ENCODE results near the gene UNC50. TPM values are rescaled to one million over a fixed set of nuclear protein-coding genes. Genes with fewer than 3 reads are reported as not detected.
A peak's percentile ranks its signal among the peaks of the same experiment; 100 is the strongest.

The UNC50 gene
- total and polyA plus RNA-seq, 5 donors from 2014 or later, result 17.8 to 58.6 (median 46.7) TPM

- no peaks in the 10 kb centered on the region for H3K27me3 Mint-ChIP-seq
- H3K27me3 ChIP-seq (ENCODE audit: control insufficient read depth, insufficient read depth, low read length), result no peaks in the 10 kb centered on the region
- no peaks in the 10 kb centered on the region for H3K9me3 ChIP-seq (ENCODE audit: control insufficient read depth in 2 of 2, low read length in 2 of 2)
- ATAC-seq (ENCODE audit: low read depth in 2 of 2) (no peak), DNase-seq (no peak)
- H3K4me3 Mint-ChIP-seq, result no peak overlapping the region
- peaks cover 46% of the 10 kb centered on the region for H3K36me3 Mint-ChIP-seq
- H3K4me3 ChIP-seq (ENCODE audit: low read depth, low read length), result no peak overlapping the region
- H3K36me3 ChIP-seq (ENCODE audit: control insufficient read depth, insufficient read depth, low read length), result peaks cover 47% of the 10 kb centered on the region
- H3K27ac Mint-ChIP-seq, result no peak overlapping the region
- H3K4me1 Mint-ChIP-seq, result peaks cover 30 to 43% (median 37%) of the 10 kb centered on the region in 4 donors
- H3K4me1 ChIP-seq (ENCODE audit: control insufficient read depth, insufficient read depth, low read length, poor library complexity, severe bottlenecking), result peaks cover 12% of the 10 kb centered on the region
- H3K27ac ChIP-seq (ENCODE audit: insufficient read depth, low read length, poor library complexity, severe bottlenecking), result no peak overlapping the region
- peaks cover 0 to 10% (median 0%) of the 10 kb centered on the region in 7 donors for H3K9me3 Mint-ChIP-seq
Observed at GRCh38 chr2:98647636-98648035, 39.2 kb downstream of the UNC50 start.

GRCh38 chr2:98648451-98648850 lies 40.1 kb downstream of the UNC50 start:
- Histone ChIP-seq H3K27me3 (ENCODE audit: control insufficient read depth, insufficient read depth, low read length) (no peaks in the 10 kb centered on the region), H3K4me3 (ENCODE audit: low read depth, low read length) (no peak overlapping the region), H3K27ac (ENCODE audit: insufficient read depth, low read length, poor library complexity, severe bottlenecking) (no peak overlapping the region), H3K9me3 (ENCODE audit: control insufficient read depth in 2 of 2, low read length in 2 of 2) (no peaks in the 10 kb centered on the region), H3K4me1 (ENCODE audit: control insufficient read depth, insufficient read depth, low read length, poor library complexity, severe bottlenecking) (peaks cover 18% of the 10 kb centered on the region), H3K36me3 (ENCODE audit: control insufficient read depth, insufficient read depth, low read length) (peaks cover 39% of the 10 kb centered on the region)
- Mint-ChIP-seq H3K9me3 (peaks cover 0 to 10% (median 0%) of the 10 kb centered on the region in 7 donors), H3K4me1 (peaks cover 35 to 51% (median 44%) of the 10 kb centered on the region in 4 donors), H3K4me3 (no peak overlapping the region), H3K27me3 (no peaks in the 10 kb centered on the region), H3K27ac (no peak overlapping the region), H3K36me3 (peaks cover 46% of the 10 kb centered on the region)
- no peak for DNase-seq
- ATAC-seq (ENCODE audit: low read depth in 2 of 2), result no peak

GRCh38 chr2:98649135-98649991 lies 41.0 kb downstream of the UNC50 start:
- peak overlapping the region; percentile 4 for H3K4me3 ChIP-seq (ENCODE audit: low read depth, low read length)
- no peaks in the 10 kb centered on the region for H3K27me3 Mint-ChIP-seq
- H3K4me1 ChIP-seq (ENCODE audit: control insufficient read depth, insufficient read depth, low read length, poor library complexity, severe bottlenecking), result peaks cover 27% of the 10 kb centered on the region
- H3K27ac Mint-ChIP-seq, result peak overlapping the region; percentile 43 to 70 (median 62)
- peaks cover 45% of the 10 kb centered on the region for H3K36me3 Mint-ChIP-seq
- DNase-seq (peak; percentile 69 to 90 (median 82)), ATAC-seq (ENCODE audit: low read depth in 2 of 2) (peak; percentile 93 to 98)
- H3K9me3 ChIP-seq (ENCODE audit: control insufficient read depth in 2 of 2, low read length in 2 of 2), result no peaks in the 10 kb centered on the region
- peaks cover 42 to 59% (median 52%) of the 10 kb centered on the region in 4 donors for H3K4me1 Mint-ChIP-seq
- peaks cover 0 to 10% (median 0%) of the 10 kb centered on the region in 7 donors for H3K9me3 Mint-ChIP-seq
- H3K4me3 Mint-ChIP-seq, result peak overlapping the region; percentile 0 to 50 (median 30)
- H3K27me3 ChIP-seq (ENCODE audit: control insufficient read depth, insufficient read depth, low read length), result no peaks in the 10 kb centered on the region
- peaks cover 31% of the 10 kb centered on the region for H3K36me3 ChIP-seq (ENCODE audit: control insufficient read depth, insufficient read depth, low read length)
- H3K27ac ChIP-seq (ENCODE audit: insufficient read depth, low read length, poor library complexity, severe bottlenecking), result no peak overlapping the region

- H3K9me3 Mint-ChIP-seq, result peaks cover 0 to 10% (median 0%) of the 10 kb centered on the region in 7 donors
Observed at GRCh38 chr2:98649992-98650375, 41.6 kb downstream of the UNC50 start.

GRCh38 chr2:98650998-98651397 lies 42.6 kb downstream of the UNC50 start:
- no peak for DNase-seq
- H3K9me3 Mint-ChIP-seq, result peaks cover 0 to 10% (median 0%) of the 10 kb centered on the region in 7 donors
- ATAC-seq (ENCODE audit: low read depth in 2 of 2), result no peak
- peak overlapping the region; percentile 21 for H3K4me3 ChIP-seq (ENCODE audit: low read depth, low read length)
- H3K36me3 ChIP-seq (ENCODE audit: control insufficient read depth, insufficient read depth, low read length), result peaks cover 33% of the 10 kb centered on the region
- H3K27me3 Mint-ChIP-seq, result no peaks in the 10 kb centered on the region
- peaks cover 58% of the 10 kb centered on the region for H3K36me3 Mint-ChIP-seq
- H3K4me3 Mint-ChIP-seq, result peak overlapping the region in 1 of 4 donors; percentile 88
- H3K4me1 Mint-ChIP-seq, result peaks cover 47 to 72% (median 65%) of the 10 kb centered on the region in 4 donors
- no peaks in the 10 kb centered on the region for H3K9me3 ChIP-seq (ENCODE audit: control insufficient read depth in 2 of 2, low read length in 2 of 2)
- H3K27ac Mint-ChIP-seq, result peak overlapping the region in 2 of 3 donors; percentile 70 to 88
- peaks cover 42% of the 10 kb centered on the region for H3K4me1 ChIP-seq (ENCODE audit: control insufficient read depth, insufficient read depth, low read length, poor library complexity, severe bottlenecking)
- no peaks in the 10 kb centered on the region for H3K27me3 ChIP-seq (ENCODE audit: control insufficient read depth, insufficient read depth, low read length)
- no peak overlapping the region for H3K27ac ChIP-seq (ENCODE audit: insufficient read depth, low read length, poor library complexity, severe bottlenecking)

More at GRCh38 chr2:98649992-98650375, 41.6 kb downstream of the UNC50 start:
- ATAC-seq (ENCODE audit: low read depth in 2 of 2) (no peak), DNase-seq (no peak)
- Mint-ChIP-seq H3K4me3 (peak overlapping the region in 1 of 4 donors; percentile 50), H3K4me1 (peaks cover 44 to 64% (median 57%) of the 10 kb centered on the region in 4 donors), H3K36me3 (peaks cover 51% of the 10 kb centered on the region), H3K27me3 (no peaks in the 10 kb centered on the region), H3K27ac (peak overlapping the region; percentile 3 to 70 (median 62))
- peak overlapping the region; percentile 4 for H3K4me3 ChIP-seq (ENCODE audit: low read depth, low read length)
- peaks cover 33% of the 10 kb centered on the region for H3K4me1 ChIP-seq (ENCODE audit: control insufficient read depth, insufficient read depth, low read length, poor library complexity, severe bottlenecking)
- no peak overlapping the region for H3K27ac ChIP-seq (ENCODE audit: insufficient read depth, low read length, poor library complexity, severe bottlenecking)
- H3K36me3 ChIP-seq (ENCODE audit: control insufficient read depth, insufficient read depth, low read length), result peaks cover 31% of the 10 kb centered on the region
- no peaks in the 10 kb centered on the region for H3K9me3 ChIP-seq (ENCODE audit: control insufficient read depth in 2 of 2, low read length in 2 of 2)
- no peaks in the 10 kb centered on the region for H3K27me3 ChIP-seq (ENCODE audit: control insufficient read depth, insufficient read depth, low read length)

GRCh38 chr2:98654699-98655495 lies 46.5 kb downstream of the UNC50 start:
- Mint-ChIP-seq H3K27ac (peak overlapping the region; percentile 83 to 93 (median 87)), H3K4me1 (peaks cover 55 to 87% (median 79%) of the 10 kb centered on the region in 4 donors), H3K27me3 (no peaks in the 10 kb centered on the region), H3K36me3 (peaks cover 60% of the 10 kb centered on the region), H3K4me3 (peak overlapping the region; percentile 55 to 81 (median 62)), H3K9me3 (peaks cover 0 to 9% (median 0%) of the 10 kb centered on the region in 7 donors)
- Histone ChIP-seq H3K4me3 (ENCODE audit: low read depth, low read length) (peak overlapping the region; percentile 87), H3K36me3 (ENCODE audit: control insufficient read depth, insufficient read depth, low read length) (peaks cover 7% of the 10 kb centered on the region), H3K27me3 (ENCODE audit: control insufficient read depth, insufficient read depth, low read length) (no peaks in the 10 kb centered on the region), H3K9me3 (ENCODE audit: control insufficient read depth in 2 of 2, low read length in 2 of 2) (no peaks in the 10 kb centered on the region), H3K27ac (ENCODE audit: insufficient read depth, low read length, poor library complexity, severe bottlenecking) (peak overlapping the region; percentile 71), H3K4me1 (ENCODE audit: control insufficient read depth, insufficient read depth, low read length, poor library complexity, severe bottlenecking) (peaks cover 53% of the 10 kb centered on the region)
- DNase-seq (peak; percentile 33 to 66 (median 56)), ATAC-seq (ENCODE audit: low read depth in 2 of 2) (peak; percentile 59 to 62)

- Mint-ChIP-seq H3K4me3 (peak overlapping the region; percentile 58 to 88 (median 76)), H3K9me3 (peaks cover 0 to 8% (median 0%) of the 10 kb centered on the region in 7 donors), H3K27me3 (peaks cover 4% of the 10 kb centered on the region), H3K27ac (peak overlapping the region; percentile 77 to 97 (median 93)), H3K36me3 (peaks cover 57% of the 10 kb centered on the region), H3K4me1 (peaks cover 58 to 87% (median 79%) of the 10 kb centered on the region in 4 donors)
- DNase-seq (peak; percentile 22 to 48 (median 41)), ATAC-seq (ENCODE audit: low read depth in 2 of 2) (peak; percentile 44 to 62)
- no peaks in the 10 kb centered on the region for H3K9me3 ChIP-seq (ENCODE audit: control insufficient read depth in 2 of 2, low read length in 2 of 2)
- no peaks in the 10 kb centered on the region for H3K27me3 ChIP-seq (ENCODE audit: control insufficient read depth, insufficient read depth, low read length)
- peak overlapping the region; percentile 87 for H3K4me3 ChIP-seq (ENCODE audit: low read depth, low read length)
- peak overlapping the region; percentile 71 for H3K27ac ChIP-seq (ENCODE audit: insufficient read depth, low read length, poor library complexity, severe bottlenecking)
- peaks cover 55% of the 10 kb centered on the region for H3K4me1 ChIP-seq (ENCODE audit: control insufficient read depth, insufficient read depth, low read length, poor library complexity, severe bottlenecking)
- H3K36me3 ChIP-seq (ENCODE audit: control insufficient read depth, insufficient read depth, low read length), result peaks cover 2% of the 10 kb centered on the region
Observed at GRCh38 chr2:98656800-98657199, 48.4 kb downstream of the UNC50 start.
